ENCODE data around the gene ACD. TPM values are rescaled to one million over a fixed set of nuclear protein-coding genes. Genes with fewer than 3 reads are reported as not detected.

ACD gene
- total RNA-seq, 2 donors from 2014 or later = 11.8 to 27.5 TPM

DNA sequence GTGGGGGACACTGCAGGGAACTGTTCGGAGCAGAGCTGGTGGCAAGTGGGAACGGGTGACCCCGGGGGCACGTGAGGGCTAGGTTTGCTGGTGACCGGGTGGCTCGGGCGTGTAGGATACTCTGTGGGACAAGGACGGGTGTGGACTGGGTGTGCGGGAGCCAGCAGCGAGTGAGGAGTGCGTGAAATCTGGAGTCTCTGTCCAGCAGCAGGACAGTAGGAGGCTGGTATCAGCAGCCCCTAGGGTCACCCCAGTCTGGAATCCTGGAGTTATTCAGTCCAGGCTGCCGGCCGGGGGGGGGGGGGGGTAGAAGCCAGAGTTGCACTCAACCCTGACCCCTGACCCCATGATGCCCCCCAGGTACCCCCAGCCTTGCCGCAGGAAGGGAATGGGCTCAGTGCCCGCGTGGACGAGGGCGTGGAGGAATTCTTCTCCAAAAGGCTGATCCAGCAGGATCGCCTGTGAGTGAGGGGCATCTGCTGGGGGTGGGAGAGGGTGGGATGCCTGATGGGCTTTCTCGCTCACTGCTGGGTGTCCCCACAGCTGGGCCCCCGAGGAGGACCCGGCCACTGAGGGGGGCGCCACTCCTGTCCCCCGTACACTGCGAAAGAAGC is 6.2 kb downstream of the ACD start:
- Histone ChIP-seq H3K27me3 (peaks cover 46% of the 10 kb centered on the region), H3K27ac (no peak overlapping the region)
- TF ChIP-seq, protein P1, sequence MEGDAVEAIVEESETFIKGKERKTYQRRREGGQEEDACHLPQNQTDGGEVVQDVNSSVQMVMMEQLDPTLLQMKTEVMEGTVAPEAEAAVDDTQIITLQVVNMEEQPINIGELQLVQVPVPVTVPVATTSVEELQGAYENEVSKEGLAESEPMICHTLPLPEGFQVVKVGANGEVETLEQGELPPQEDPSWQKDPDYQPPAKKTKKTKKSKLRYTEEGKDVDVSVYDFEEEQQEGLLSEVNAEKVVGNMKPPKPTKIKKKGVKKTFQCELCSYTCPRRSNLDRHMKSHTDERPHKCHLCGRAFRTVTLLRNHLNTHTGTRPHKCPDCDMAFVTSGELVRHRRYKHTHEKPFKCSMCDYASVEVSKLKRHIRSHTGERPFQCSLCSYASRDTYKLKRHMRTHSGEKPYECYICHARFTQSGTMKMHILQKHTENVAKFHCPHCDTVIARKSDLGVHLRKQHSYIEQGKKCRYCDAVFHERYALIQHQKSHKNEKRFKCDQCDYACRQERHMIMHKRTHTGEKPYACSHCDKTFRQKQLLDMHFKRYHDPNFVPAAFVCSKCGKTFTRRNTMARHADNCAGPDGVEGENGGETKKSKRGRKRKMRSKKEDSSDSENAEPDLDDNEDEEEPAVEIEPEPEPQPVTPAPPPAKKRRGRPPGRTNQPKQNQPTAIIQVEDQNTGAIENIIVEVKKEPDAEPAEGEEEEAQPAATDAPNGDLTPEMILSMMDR (IDR thresholded peaks at IDR 0.05) = no peak

DNA sequence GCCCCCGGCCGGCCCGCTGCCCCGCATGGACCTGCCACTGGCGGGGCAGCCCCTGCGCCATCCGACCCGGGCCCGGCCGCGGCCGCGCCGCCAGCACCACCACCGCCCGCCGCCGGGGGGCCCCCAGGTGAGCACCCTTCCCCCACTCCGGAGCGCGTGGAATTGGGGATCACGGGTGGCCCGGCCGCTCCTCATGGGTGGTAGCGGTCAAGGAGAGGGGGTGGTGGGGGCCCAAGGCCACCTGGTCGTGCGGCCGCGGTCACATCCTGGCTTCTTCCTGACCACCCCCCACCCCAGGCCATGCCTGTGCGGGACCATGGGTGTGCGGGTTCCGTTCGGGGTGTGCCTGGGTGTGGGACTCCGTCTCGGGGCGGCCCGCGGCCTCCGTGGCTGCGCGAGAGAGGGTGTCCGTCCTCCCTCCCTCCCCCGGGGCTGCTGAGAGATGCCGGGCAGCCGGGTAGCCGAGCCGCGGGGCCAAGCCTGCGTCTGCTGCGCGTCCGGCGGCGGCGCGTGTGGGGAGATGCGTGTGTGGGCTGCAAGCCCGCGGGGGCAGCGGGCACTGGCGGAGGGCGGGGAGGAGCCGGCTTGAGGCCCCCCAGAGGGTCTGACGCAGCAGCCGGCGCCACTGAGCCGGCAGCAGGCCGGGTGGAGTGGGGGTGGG is 6.8 kb downstream of the ACD start:
- no peak overlapping the region for H3K27ac ChIP-seq
- H3K9ac ChIP-seq (ENCODE audit: low read depth in 2 of 2, low read length in 2 of 2) = no peak overlapping the region
- intact Hi-C loops (cut with DNase I) = loop anchor here (10.0 kb wide), 1 partner anchor 108 kb away; no protein-coding TSS in a partner anchor
- peaks cover 53% of the 10 kb centered on the region for H3K27me3 ChIP-seq
- no peaks in the 10 kb centered on the region for H3K36me3 ChIP-seq
- TF ChIP-seq, protein P1 (IDR thresholded peaks at IDR 0.05) = no peak
- no peak overlapping the region for H3K4me3 ChIP-seq
- H3K9me3 ChIP-seq = no peaks in the 10 kb centered on the region
- H3K4me1 ChIP-seq = no peaks in the 10 kb centered on the region
- DNase-seq = no peak

More for the DNA sequence above, 6.2 kb downstream of the ACD start:
- intact Hi-C loops (cut with DNase I) = loop anchor here (10.0 kb wide), 1 partner anchor 109 kb away; no protein-coding TSS in a partner anchor
- no peak for DNase-seq
- Histone ChIP-seq H3K4me1 (no peaks in the 10 kb centered on the region), H3K9me3 (no peaks in the 10 kb centered on the region), H3K4me3 (no peak overlapping the region), H3K36me3 (no peaks in the 10 kb centered on the region), H3K9ac (ENCODE audit: low read depth in 2 of 2, low read length in 2 of 2) (no peak overlapping the region)

DNA sequence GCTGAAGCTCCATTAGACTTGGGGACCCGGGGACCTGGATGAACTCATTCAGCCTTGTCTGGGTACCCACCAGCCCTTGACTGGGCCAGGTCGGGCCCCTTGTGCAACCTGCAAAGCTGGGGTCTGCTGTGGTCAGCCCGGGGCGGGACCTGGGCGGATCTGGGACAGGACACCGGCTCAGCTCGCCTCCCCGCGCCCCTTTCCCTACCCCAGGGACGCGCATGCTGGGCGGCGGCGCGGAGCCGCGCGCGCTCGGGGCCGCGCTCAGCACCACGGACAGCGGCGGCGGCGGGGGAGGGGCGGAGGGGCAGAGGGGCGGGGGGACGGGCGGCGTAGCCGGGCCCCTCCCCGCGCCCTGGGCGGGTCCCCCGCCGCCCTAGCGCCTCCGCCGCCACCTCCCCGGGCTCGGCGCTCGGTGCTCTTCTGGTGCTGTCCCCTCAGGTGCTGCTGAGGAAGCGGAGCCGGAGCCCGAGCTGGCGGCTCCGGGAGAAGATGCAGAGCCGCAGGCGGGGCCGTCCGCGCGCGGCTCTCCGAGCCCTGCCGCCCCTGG is 7.4 kb downstream of the ACD start:
- Histone ChIP-seq H3K4me1 (no peaks in the 10 kb centered on the region), H3K36me3 (no peaks in the 10 kb centered on the region), H3K4me3 (no peak overlapping the region), H3K9ac (ENCODE audit: low read depth in 2 of 2, low read length in 2 of 2) (no peak overlapping the region), H3K27ac (no peak overlapping the region), H3K9me3 (no peaks in the 10 kb centered on the region), H3K27me3 (peaks cover 59% of the 10 kb centered on the region)
- DNase-seq = no peak
- intact Hi-C loops (cut with DNase I) = loop anchor here (10.0 kb wide), 1 partner anchor 108 kb away; no protein-coding TSS in a partner anchor
- TF ChIP-seq, protein P1 (IDR thresholded peaks at IDR 0.05) = no peak

DNA sequence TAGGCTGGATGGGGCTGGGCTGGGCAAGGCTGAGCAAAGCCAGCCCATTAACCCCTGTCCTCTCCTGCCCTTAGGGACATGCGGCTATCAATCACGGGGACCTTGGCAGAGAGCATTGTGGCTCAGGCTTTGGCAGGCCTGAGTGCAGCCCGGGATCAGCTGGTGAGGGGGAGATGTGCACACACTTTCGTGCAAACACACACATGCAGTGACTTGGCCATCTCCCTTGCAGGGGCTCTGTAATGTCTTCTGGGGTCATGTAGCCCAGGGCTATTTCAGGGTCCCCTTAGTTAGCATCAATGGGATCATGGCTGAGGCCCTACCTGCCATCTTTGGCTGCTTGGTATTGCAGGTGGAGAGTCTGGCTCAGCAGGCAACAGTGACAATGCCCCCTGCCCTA is 8.2 kb downstream of the ACD start:
- no peak for DNase-seq
- intact Hi-C loops (cut with DNase I) = loop anchor here (10.0 kb wide), 1 partner anchor 107 kb away; no protein-coding TSS in a partner anchor

DNA sequence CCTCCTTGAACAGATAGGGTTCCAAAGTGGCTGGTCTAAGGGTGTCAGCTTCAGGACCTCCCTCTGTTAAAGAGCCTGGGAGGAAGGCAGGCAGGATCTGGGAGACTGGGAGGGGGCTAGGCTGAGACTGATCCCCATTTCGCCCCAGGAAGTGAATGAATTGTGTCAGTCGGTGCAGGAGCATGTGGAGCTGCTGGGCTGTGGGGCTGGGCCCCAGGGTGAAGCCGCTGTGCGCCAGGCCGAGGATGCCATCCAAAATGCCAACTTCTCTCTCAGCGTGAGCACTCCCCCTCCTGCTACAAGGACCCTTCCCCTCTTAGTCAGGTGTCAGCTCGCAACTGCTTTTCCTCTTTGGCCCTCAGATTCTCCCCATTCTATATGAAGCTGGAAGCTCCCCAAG is 9.0 kb downstream of the ACD start:
- no peaks in the 10 kb centered on the region for H3K36me3 ChIP-seq
- H3K4me1 ChIP-seq = no peaks in the 10 kb centered on the region
- TF ChIP-seq, protein P1 (IDR thresholded peaks at IDR 0.05) = no peak
- peaks cover 61% of the 10 kb centered on the region for H3K27me3 ChIP-seq
- intact Hi-C loops (cut with DNase I) = loop anchor here (10.0 kb wide), 1 partner anchor 106 kb away; no protein-coding TSS in a partner anchor
- no peak for DNase-seq
- no peak overlapping the region for H3K9ac ChIP-seq (ENCODE audit: low read depth in 2 of 2, low read length in 2 of 2)
- no peaks in the 10 kb centered on the region for H3K9me3 ChIP-seq
- H3K27ac ChIP-seq = no peak overlapping the region
- H3K4me3 ChIP-seq = no peak overlapping the region

More for the DNA sequence above, 8.2 kb downstream of the ACD start:
- Histone ChIP-seq H3K4me1 (no peaks in the 10 kb centered on the region), H3K27ac (no peak overlapping the region), H3K9me3 (no peaks in the 10 kb centered on the region), H3K9ac (ENCODE audit: low read depth in 2 of 2, low read length in 2 of 2) (no peak overlapping the region), H3K27me3 (peaks cover 61% of the 10 kb centered on the region), H3K36me3 (no peaks in the 10 kb centered on the region), H3K4me3 (no peak overlapping the region)
- TF ChIP-seq, protein P1 (IDR thresholded peaks at IDR 0.05) = no peak

Measured in colonic mucosa (tissue), 4 donors.